OCI-M1 (cell line): ENCODE results near the gene AP3D1.
"Not testable (repeated sequence)": the region's sequence is repeated elsewhere in the genome, so short reads cannot be mapped to it uniquely, and the experiment has no call there.

Experiments
- DNase-seq: peaks from one replicate; lab custom pipeline; 2025; lab: John Stamatoyannopoulos, UW

The AP3D1 gene

GRCh38 chr19:2128252-2128651 lies 23.1 kb downstream of the AP3D1 start:
- DNase-seq: not testable (repeated sequence)

DNA sequence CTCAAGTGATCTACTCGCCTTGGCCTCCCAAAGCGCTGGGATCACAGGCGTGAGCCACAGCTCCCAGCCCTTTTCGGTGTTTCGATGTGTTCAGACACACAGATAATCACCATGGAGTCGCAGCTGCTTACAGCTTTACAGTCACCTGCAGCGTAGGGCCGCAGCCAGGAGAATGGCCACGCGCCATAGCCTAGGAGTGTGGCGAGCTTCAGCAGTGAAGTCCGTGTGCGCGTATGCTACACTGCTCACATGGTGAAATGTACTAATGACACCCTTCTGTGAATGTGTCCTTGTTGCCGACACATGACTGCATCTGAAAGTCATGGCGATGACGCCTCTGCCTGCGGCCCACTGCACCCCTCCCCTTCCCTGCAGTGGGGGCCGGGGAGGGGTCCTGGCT lies 23.6 kb downstream of the AP3D1 start:
- DNase-seq: no peak

DNA sequence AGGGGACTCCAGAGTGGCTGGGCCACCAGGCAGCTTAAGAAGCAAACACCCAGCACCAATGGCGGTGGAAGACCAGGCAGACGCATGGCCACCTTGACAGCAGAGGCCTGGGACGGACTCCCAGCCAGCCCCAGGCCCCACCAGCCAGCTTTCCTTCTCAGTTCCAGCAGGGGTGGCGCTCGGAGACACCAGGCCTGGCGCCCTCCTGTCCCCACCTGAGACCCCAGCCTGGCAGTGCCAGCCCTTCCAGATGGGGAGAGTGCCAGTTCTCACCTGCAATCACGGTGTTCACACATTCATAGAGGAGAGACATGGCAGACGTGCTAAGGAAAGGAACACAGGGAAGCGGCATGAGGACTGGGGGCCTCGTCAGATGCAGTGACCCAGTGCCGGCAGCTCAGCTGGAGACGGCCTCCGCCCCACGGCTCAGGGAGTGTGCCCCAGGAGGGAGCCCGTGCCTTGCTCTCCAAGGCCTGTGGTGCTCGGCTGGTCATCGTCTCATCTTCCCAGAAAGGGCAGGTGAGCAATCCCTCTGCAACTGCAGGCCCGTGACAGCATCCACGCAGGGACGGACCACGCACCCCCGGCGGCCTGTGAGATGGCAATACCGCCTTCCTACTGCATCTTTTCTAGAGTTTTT lies 24.4 kb downstream of the AP3D1 start:
- DNase-seq: no peak

- DNase-seq: no peak
These were observed 27.5 kb downstream of the AP3D1 start for GRCh38 chr19:2123682-2124387.

- DNase-seq: no peak
These were observed 28.4 kb downstream of the AP3D1 start for GRCh38 chr19:2122982-2123381.

DNA sequence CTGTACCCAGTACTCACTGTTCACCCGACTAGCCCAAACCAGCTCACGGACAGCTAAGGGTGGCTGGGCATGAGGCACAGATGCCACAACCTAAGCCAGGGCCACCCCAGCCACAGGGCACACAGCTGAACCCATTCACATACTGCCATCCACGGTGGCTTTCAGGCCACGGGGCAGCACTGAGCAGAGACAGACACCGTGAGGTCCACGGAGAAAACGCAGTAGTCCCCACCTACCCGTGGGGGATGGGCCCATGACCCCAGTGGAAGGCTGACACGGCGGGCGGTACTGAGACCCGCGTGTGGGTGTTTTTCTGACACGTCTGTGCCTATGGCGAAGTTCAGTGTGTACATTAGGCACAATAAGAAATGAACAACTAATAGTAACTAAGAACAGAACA lies 29.1 kb downstream of the AP3D1 start:
- DNase-seq: no peak

- DNase-seq: no peak
These were observed 29.8 kb downstream of the AP3D1 start for GRCh38 chr19:2121416-2122051.

- DNase-seq: no peak
These were observed 30.5 kb downstream of the AP3D1 start for GRCh38 chr19:2120821-2121220.

DNA sequence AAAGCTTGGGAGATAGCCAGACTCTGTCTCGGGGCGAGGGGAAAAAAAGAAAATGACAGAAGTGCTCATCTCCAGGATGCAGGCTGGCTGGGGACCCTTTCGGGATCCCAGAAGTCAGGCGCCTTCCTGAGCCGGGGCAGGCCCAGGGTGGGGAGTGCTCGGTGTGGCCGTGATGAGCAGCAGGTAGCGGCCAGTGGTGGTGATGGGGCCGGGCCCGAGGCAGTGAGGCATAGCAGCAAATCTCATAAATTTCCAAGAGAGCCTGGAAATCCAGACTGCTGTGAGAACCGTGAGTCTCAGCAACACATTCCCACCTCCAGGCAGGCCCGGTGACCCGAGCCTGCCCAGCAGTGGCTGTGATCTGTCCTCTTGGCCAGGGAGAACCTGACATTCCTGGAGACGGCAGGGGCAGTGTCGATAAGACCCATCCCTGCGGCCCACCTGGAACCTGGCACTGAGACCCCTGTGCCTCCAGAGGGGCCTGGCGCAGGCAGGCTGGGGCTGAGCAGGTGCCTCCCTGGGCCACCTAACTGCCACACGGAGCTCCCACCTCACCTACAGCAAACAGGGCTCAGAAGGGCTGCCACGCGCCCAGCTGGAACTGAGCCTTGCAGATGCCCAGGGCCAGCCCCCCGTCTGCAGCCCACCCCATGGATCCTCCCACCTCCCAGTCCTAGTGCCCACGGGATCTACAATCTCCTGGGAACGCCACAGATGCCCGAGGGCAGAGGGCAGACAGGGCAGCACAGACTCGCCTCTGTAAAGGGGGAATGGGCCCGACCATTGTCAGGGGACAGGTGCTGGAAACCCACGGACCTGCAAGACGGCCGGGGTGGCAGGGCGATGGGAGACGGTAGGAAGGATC lies 31.2 kb downstream of the AP3D1 start:
- no peak for DNase-seq

- no peak for DNase-seq
These were observed 32.9 kb downstream of the AP3D1 start for GRCh38 chr19:2118438-2118837.

DNA sequence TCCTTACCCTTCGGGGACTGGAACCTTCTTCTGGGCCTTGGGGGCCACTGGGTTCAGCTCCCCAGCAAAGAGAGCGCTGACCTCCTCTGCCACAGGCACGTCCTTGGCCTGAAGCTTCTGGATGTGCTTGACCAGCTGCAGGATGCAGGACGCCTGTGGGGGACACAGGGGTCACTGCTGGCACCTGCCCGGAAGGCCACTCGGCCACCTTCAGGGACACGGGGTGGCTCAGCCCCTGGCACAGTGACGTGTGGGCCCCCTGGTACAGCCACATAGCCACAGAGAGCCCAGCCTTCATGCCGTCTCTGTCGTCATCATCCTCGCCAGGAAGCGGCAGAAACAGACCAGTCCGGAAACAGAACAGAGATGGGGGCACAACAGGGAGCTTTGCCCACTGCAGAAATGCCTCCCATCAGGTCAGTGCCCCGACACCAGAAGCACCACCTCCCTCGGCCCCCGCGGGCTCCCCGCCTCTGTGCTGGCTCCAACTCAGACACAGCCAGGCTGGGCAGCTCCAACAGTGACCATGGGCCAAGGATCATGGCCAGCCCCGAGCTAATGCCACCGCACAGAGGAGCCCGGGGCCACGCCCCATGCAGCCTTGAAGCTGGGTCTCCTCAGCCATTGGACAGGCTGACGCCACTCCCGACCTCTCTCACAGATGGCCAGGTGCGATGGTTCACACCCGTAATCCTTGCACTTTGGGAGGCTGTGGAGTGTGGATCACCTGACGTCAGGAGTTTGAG lies 34.0 kb downstream of the AP3D1 start:
- no peak for DNase-seq

- no peak for DNase-seq
These were observed 34.9 kb downstream of the AP3D1 start for GRCh38 chr19:2116507-2116906.

GRCh38 chr19:2115911-2116426 lies 35.4 kb downstream of the AP3D1 start:
- no peak for DNase-seq

DNA sequence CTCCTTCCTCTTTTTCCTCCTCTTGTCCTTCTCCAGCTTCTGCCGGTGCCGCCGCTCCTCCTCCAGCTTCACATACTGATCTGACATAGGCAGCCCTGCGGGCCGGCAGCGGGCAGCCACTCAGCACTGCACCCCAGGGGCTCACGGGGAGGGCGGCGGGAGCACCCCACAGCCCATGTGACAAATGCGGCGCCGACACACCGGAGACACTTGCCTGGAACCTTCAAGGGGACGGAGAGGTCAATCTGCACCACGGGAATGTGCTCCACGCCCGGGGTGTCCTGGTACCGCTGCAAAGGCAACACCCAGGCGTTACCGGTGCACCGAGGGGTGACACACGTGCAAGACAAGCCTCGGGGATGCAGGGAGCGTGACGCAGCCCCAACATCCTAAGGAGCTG lies 36.0 kb downstream of the AP3D1 start:
- DNase-seq: no peak

DNA sequence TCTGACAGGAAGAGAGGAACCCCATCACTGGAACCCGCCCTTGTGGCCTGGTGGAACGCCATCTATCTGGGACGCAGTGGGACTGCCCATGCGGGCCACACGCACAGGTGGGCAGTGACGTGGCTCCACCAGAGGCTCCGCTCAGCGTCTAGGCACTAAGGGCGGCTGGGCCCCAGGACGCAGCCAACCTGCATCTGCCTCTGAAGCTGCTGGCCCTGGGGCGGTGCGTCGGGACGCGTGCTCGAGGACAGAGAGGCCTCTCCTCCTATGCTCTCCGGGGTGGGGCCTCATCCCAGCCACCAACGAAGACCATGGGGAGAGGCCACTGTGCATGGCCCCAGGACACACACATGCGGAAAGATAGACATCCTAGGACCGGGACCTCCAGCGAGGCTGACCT lies 36.5 kb downstream of the AP3D1 start:
- no peak for DNase-seq

- no peak for DNase-seq
These were observed 37.1 kb downstream of the AP3D1 start for GRCh38 chr19:2114218-2114617.

DNA sequence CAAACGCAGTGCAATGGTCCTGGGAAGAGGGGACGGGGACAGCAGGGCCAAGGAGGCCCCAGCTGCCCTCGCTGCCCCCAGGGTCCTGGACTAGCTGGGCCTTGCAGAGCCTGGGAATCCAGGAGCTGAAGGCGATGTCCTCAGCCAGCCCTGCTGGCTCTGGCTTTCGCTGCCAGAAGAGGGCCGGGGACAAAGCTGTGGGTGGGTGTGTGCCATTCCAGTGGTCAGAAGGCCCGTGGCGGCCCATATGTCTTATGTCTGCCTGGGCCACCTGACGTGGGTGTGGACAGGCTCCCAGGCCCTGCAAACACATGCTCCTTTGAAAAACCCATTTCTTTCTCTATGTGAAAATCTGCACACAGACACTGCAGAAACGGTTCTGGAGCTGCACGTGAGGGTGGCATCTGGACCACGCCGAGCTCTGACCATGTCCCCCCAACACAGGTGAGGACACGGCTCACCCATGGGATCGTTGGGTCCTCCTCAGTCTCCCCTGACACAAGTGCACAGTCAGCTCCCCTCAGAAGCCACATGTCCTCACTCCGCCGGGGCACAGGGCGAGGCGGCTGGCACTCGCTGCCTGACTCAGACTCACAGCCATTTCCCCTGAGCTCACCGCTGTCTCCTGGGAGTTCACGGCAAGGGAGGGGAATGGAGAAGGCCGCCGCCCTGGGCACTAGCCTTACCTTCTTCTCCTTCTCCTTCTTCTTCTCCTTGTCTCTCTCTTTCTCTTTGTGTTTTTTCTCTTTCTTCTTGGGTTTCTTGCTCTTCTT lies 37.7 kb downstream of the AP3D1 start:
- DNase-seq: no peak

DNA sequence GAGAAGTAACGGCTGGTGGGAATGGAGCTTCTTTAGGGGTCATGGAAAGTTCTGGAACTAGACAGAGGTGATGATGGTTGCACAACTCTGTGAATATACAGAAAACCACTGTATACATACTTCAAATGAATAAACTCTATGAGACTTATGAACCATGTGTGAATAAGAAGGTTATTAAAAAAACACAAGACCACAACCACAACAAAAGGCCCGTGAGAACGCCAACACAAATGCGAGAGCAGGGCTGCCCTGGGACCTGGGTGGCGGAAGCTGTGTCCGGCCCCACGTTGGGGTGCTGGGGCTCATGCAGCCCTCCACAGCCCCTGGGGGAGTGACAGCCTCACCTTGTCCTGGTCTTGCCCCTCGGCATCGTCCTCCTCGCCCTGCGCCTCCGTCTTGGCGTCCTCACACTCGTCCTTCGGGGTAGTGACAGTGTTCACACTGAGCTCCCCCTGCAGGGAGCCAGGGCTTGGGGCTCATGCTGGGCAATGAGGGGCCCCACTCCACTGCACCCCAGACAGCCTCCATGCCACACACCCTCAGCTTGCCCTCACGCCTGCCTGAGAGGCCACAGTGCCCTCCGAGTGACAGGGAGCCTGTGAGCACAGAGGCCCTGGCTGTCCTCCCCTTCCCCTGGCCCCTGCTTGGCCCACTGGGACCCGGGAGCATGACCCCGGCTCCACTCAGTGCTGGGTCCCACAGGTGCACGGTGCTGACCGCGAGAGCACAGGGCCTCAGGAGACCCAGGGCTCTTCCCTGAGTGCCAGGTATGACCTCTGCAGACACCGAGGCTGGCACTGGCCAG lies 38.6 kb downstream of the AP3D1 start:
- no peak for DNase-seq

GRCh38 chr19:2111886-2112285 lies 39.5 kb downstream of the AP3D1 start:
- DNase-seq: no peak

- no peak for DNase-seq
These were observed 39.9 kb downstream of the AP3D1 start for GRCh38 chr19:2111425-2111824.
